Activated CD8-positive, alpha-beta T cell treated with anti-CD3 and anti-CD28 coated beads for 36 hours (primary cell): ENCODE measurements around the gene OPCML. TPM values are rescaled to one million over a fixed set of nuclear protein-coding genes. Genes with fewer than 3 reads are reported as not detected.

Experiments used
- ATAC-seq: fragments of 200-7000 bp; cut with Tn5 transposase; one replicate; pipeline ENCODE4 v1.10.0; 2021; ENCODE audit warnings: mild to moderate bottlenecking, moderate library complexity
- CTCF ChIA-PET: fragments of 350-600 bp; sonication (Branson Sonifier 250); formaldehyde crosslinking; loops from one replicate; lab custom pipeline; 2021; ENCODE audit warnings: antibody characterized with exemption; lab: Charles Lee
- POLR2A ChIA-PET: fragments of 350-600 bp; sonication (Branson Sonifier 250); formaldehyde crosslinking; loops from one replicate; lab custom pipeline; 2021; ENCODE audit warnings: antibody characterized with exemption; lab: Charles Lee
- DNase-seq: peaks from one replicate; pipeline ENCODE4 v3.0.0-alpha.2; 2020
- H3K27ac Mint-ChIP-seq: one replicate; pipeline ENCODE4 v1.8.0; 2021; ENCODE audit warnings: mild to moderate bottlenecking, mixed read lengths
- H3K27me3 Mint-ChIP-seq: one replicate; pipeline ENCODE4 v1.8.0; 2021; ENCODE audit warnings: mixed read lengths
- H3K36me3 Mint-ChIP-seq: one replicate; pipeline ENCODE4 v1.8.0; 2021; ENCODE audit warnings: low read depth, mixed read lengths
- H3K4me1 Mint-ChIP-seq: one replicate; pipeline ENCODE4 v1.8.0; 2021; ENCODE audit warnings: low read depth, mixed read lengths
- H3K4me3 Mint-ChIP-seq: one replicate; pipeline ENCODE4 v1.8.0; 2021; ENCODE audit warnings: mild to moderate bottlenecking, moderate library complexity, mixed read lengths
- H3K9me3 Mint-ChIP-seq: one replicate; pipeline ENCODE4 v1.8.0; 2021; ENCODE audit warnings: mixed read lengths
- CTCF ChIP-seq: fragments of 200-600 bp; IDR thresholded peaks from one replicate; pipeline ENCODE4 v1.8.0; 2022; ENCODE audit warnings: antibody characterized with exemption, mild to moderate bottlenecking
- intact Hi-C: fragments of 100-400 bp; cut with micrococcal nuclease; formaldehyde crosslinking; loops from one replicate; pipeline ENCODE4 v1.10.0; 2022
- total RNA-seq, 2 experiments: library from RNA; stranded (reverse); gene quantifications; one replicate each; pipeline ENCODE4 v1.2.3, GENCODE V29; 2021

OPCML gene
- total RNA-seq, 2 experiments from 2014 or later: not detected

- Mint-ChIP-seq H3K27me3 (no peaks in the 10 kb centered on the region), H3K27ac (no peak overlapping the region), H3K36me3 (no peaks in the 10 kb centered on the region), H3K4me1 (peaks cover 3% of the 10 kb centered on the region), H3K9me3 (no peaks in the 10 kb centered on the region), H3K4me3 (no peak overlapping the region)
- ATAC-seq (no peak), DNase-seq (no peak)
- ChIA-PET POLR2A (no interaction called here), CTCF (interaction anchor here (1.0 kb wide), 1 partner anchor 64 kb away, joined by 3 read pairs; no protein-coding TSS in a partner anchor)
- intact Hi-C loops: no loop called here
- no peak for TF ChIP-seq CTCF
These were observed 655.6 kb downstream of the OPCML start for GRCh38 chr11:132876705-132877104.

DNA sequence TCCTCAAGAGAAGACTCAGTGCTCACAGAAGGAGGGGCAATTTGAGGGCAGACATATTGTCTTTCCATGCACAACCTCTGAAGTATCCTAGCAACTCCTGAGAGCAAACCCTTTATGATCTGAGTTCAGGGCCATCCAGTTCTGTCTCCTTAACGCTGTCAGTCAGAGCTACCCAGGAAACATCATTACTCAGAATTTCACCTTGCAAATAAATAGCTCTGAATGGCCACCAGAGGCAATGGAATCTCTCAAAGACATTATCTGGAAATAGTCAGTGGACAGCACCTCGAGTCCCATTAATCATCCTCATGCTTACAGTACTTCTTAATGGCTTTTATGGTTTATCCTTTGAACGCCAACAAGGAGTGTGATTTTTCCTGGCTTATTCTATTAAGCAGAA lies 656.1 kb downstream of the OPCML start:
- no peaks in the 10 kb centered on the region for H3K9me3 Mint-ChIP-seq
- intact Hi-C loops: no loop called here
- ATAC-seq (no peak), DNase-seq (no peak)
- H3K4me1 Mint-ChIP-seq: peaks cover 3% of the 10 kb centered on the region
- no peaks in the 10 kb centered on the region for H3K27me3 Mint-ChIP-seq
- ChIA-PET POLR2A (no interaction called here), CTCF (interaction anchor here (1.0 kb wide), 1 partner anchor 64 kb away, joined by 3 read pairs; no protein-coding TSS in a partner anchor)
- no peak overlapping the region for H3K4me3 Mint-ChIP-seq
- no peak overlapping the region for H3K27ac Mint-ChIP-seq
- no peaks in the 10 kb centered on the region for H3K36me3 Mint-ChIP-seq
- TF ChIP-seq CTCF: no peak

GRCh38 chr11:132874638-132875037 lies 657.7 kb downstream of the OPCML start:
- ATAC-seq (no peak), DNase-seq (no peak)
- POLR2A ChIA-PET: no interaction called here
- H3K4me3 Mint-ChIP-seq: no peak overlapping the region
- H3K27me3 Mint-ChIP-seq: no peaks in the 10 kb centered on the region
- no peaks in the 10 kb centered on the region for H3K9me3 Mint-ChIP-seq
- intact Hi-C loops: no loop called here
- CTCF ChIA-PET: no interaction called here
- no peaks in the 10 kb centered on the region for H3K36me3 Mint-ChIP-seq
- no peak for TF ChIP-seq CTCF
- no peak overlapping the region for H3K27ac Mint-ChIP-seq
- peaks cover 3% of the 10 kb centered on the region for H3K4me1 Mint-ChIP-seq

DNA sequence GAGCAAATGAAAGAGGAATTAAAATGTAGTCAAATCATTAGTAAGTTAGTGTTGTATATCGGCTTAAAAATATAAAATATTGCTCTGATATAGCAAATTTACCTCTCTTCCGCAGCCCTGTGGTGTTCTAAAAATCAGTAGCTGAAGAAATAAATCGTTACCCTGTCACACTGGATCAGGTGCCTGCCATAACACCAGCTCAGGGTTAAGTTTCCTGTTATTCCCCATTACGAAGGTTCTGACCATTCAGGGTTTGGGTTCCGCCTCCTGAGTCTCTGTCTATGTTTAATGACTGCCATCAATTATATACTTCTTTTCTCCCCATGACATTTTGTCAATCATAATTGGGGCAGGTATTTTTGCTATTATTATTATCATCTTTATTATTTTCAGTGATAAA lies 658.5 kb downstream of the OPCML start:
- Mint-ChIP-seq H3K4me1 (peaks cover 3% of the 10 kb centered on the region), H3K9me3 (no peaks in the 10 kb centered on the region), H3K4me3 (no peak overlapping the region), H3K27ac (no peak overlapping the region), H3K36me3 (no peaks in the 10 kb centered on the region), H3K27me3 (no peaks in the 10 kb centered on the region)
- CTCF ChIA-PET: interaction anchor here (1.5 kb wide), 1 partner anchor 12 kb away, joined by 3 read pairs; no protein-coding TSS in a partner anchor
- ATAC-seq: no peak
- no peak for TF ChIP-seq CTCF
- intact Hi-C loops: no loop called here
- POLR2A ChIA-PET: no interaction called here
- no peak for DNase-seq

DNA sequence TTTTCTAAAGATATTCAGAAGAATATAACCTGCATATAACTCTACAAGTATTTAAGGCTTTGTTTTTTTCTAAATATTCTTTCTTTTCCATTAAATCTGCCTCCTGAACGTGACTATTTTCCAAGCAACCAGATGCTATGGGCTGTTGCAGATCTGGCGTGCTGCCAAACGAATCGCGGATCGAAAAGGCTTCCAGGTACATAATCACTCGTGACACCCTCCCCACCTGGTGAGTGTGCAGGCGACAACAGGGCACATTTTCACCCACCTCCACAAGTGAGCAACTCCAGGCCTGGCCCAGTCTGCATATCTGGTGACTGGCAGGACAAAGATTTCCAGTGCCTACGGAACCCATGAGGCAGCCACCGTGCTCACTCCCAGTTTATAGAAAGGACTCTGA lies 660.1 kb downstream of the OPCML start:
- TF ChIP-seq CTCF: no peak
- Mint-ChIP-seq H3K36me3 (no peaks in the 10 kb centered on the region), H3K4me3 (no peak overlapping the region), H3K4me1 (peaks cover 3% of the 10 kb centered on the region), H3K9me3 (no peaks in the 10 kb centered on the region), H3K27me3 (peaks cover 4% of the 10 kb centered on the region), H3K27ac (no peak overlapping the region)
- ChIA-PET CTCF (no interaction called here), POLR2A (no interaction called here)
- intact Hi-C loops: no loop called here
- ATAC-seq (no peak), DNase-seq (no peak)
